Astrocyte (in vitro differentiated cells and primary cell): ENCODE measurements around the gene TMEM37. TPM values are rescaled to one million over a fixed set of nuclear protein-coding genes. Genes with fewer than 3 reads are reported as not detected.

Experiments
- DNase-seq: peaks from one replicate; pipeline ENCODE4 v3.0.0-alpha.2; 2010; ENCODE audit warnings: low read depth
- FAIRE-seq: peaks from 2 replicates; lab custom pipeline; 2011; peaks lifted over from hg19 to GRCh38; lab: Jason Lieb, UNC
- H2AFZ ChIP-seq: 2 replicates; pipeline ENCODE4 v1.6.0; 2012; ENCODE audit warnings: low read depth, low read length, inconsistent platforms
- H3K27ac ChIP-seq: 2 replicates; pipeline ENCODE4 v1.5.1; 2011; ENCODE audit warnings: low read depth, low read length, inconsistent platforms
- H3K27me3 ChIP-seq: 2 replicates; pipeline ENCODE4 v1.6.0; 2011; ENCODE audit warnings: low read length, inconsistent platforms; ENCODE audit not compliant: insufficient read depth
- H3K36me3 ChIP-seq: 2 replicates; pipeline ENCODE4 v1.5.1; 2011; ENCODE audit warnings: low read length, inconsistent platforms; ENCODE audit not compliant: insufficient read depth
- H3K4me1 ChIP-seq: 2 replicates; pipeline ENCODE4 v1.5.1; 2011; ENCODE audit warnings: low read length, inconsistent platforms; ENCODE audit not compliant: insufficient read depth
- H3K4me2 ChIP-seq: 2 replicates; pipeline ENCODE4 v1.6.0; 2012; ENCODE audit warnings: low read length, inconsistent platforms
- H3K4me3 ChIP-seq: 2 replicates; pipeline ENCODE4 v1.5.1; 2011; ENCODE audit warnings: low read depth, mild to moderate bottlenecking, low read length, inconsistent platforms; ENCODE audit not compliant: insufficient read depth
- H3K79me2 ChIP-seq: 2 replicates; pipeline ENCODE4 v1.6.0; 2012; ENCODE audit warnings: mild to moderate bottlenecking, low read length, inconsistent platforms; ENCODE audit not compliant: insufficient read depth
- H3K9ac ChIP-seq: 2 replicates; pipeline ENCODE4 v1.6.0; 2012; ENCODE audit warnings: mild to moderate bottlenecking, low read length, inconsistent platforms
- H3K9me3 ChIP-seq: 2 replicates; pipeline ENCODE4 v1.5.1; 2012; ENCODE audit warnings: low read depth, mild to moderate bottlenecking, low read length, inconsistent platforms; ENCODE audit not compliant: insufficient read depth
- H4K20me1 ChIP-seq: 2 replicates; pipeline ENCODE4 v1.6.0; 2012; ENCODE audit warnings: low read length, inconsistent platforms; ENCODE audit not compliant: insufficient read depth
- H3K27ac Mint-ChIP-seq: one replicate; pipeline ENCODE4 v1.8.0; 2021; ENCODE audit warnings: mild to moderate bottlenecking, mixed read lengths; ENCODE audit not compliant: unreplicated experiment
- H3K27me3 Mint-ChIP-seq: one replicate; pipeline ENCODE4 v1.8.0; 2021; ENCODE audit warnings: low read depth, mixed read lengths; ENCODE audit not compliant: unreplicated experiment
- H3K36me3 Mint-ChIP-seq: one replicate; pipeline ENCODE4 v1.8.0; 2021; ENCODE audit warnings: low read depth, mixed read lengths; ENCODE audit not compliant: unreplicated experiment
- H3K4me1 Mint-ChIP-seq: one replicate; pipeline ENCODE4 v1.8.0; 2021; ENCODE audit warnings: low read depth, mixed read lengths; ENCODE audit not compliant: unreplicated experiment
- H3K4me3 Mint-ChIP-seq: one replicate; pipeline ENCODE4 v1.8.0; 2021; ENCODE audit warnings: mild to moderate bottlenecking, moderate library complexity, mixed read lengths; ENCODE audit not compliant: unreplicated experiment
- H3K9me3 Mint-ChIP-seq: one replicate; pipeline ENCODE4 v1.8.0; 2021; ENCODE audit warnings: mild to moderate bottlenecking, mixed read lengths; ENCODE audit not compliant: unreplicated experiment
- EZH2 ChIP-seq: IDR thresholded peaks from 2 replicates; pipeline ENCODE4 v1.6.1; 2012; ENCODE audit warnings: mild to moderate bottlenecking, low read length, inconsistent platforms; ENCODE audit not compliant: insufficient read depth
- total RNA-seq: library from RNA; stranded (reverse); gene quantifications from 2 replicates; pipeline ENCODE4 v1.2.1, GENCODE V29; 2021
- TF ChIP-seq, protein P1 (sequence below): IDR thresholded peaks from 2 replicates; pipeline ENCODE4 v1.5.1; 2011; ENCODE audit warnings: low read depth, mild to moderate bottlenecking, inconsistent platforms, low read length, moderate library complexity; ENCODE audit not compliant: insufficient read depth

Gene TMEM37
- total RNA-seq, 1 donor from 2014 or later, result 1.6 TPM

DNA sequence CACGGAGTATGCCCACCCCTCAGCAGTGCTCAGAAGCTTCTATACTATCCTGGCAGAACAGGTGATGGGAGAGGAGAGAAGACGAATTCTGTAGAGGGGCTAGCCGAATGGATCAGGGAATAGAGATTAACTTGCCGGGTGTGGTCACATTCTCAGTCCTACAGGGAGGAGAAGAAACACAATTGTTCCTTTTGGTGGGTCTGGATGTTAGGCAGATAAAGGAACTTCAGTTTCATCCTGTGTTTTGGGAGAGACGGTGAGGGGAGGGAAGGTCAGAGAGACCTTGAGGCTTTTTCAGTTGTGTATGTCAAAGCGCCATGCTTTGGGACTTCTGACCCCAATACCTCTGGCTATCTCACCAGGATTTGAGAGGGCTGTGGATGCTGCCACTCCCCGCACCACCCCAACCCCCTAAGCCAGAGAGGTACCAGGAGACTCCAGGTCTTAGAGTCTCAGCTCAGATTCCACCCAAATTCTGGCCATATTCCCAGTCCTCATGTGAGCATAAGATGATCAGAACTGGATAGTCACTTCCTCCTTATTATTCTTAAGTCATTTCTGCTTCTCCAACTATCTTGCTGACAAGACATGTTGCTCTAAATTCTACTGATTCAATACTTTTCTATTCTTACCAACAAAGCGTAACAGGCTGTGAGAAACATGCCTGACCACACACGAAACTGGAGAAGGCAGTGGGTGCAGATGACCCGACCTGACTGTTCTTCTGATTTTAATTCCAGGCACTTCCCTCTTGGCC lies 2.3 kb upstream of the TMEM37 start:
- peaks cover 15% of the 10 kb centered on the region for H3K27me3 ChIP-seq
- no peak overlapping the region for H3K4me2 ChIP-seq
- H3K27ac ChIP-seq, result no peak overlapping the region
- no peaks in the 10 kb centered on the region for H3K79me2 ChIP-seq
- DNase-seq (no peak), FAIRE-seq (no peak)
- H3K36me3 ChIP-seq, result no peaks in the 10 kb centered on the region
- TF ChIP-seq EZH2, result no peak
- TF ChIP-seq, protein P1, sequence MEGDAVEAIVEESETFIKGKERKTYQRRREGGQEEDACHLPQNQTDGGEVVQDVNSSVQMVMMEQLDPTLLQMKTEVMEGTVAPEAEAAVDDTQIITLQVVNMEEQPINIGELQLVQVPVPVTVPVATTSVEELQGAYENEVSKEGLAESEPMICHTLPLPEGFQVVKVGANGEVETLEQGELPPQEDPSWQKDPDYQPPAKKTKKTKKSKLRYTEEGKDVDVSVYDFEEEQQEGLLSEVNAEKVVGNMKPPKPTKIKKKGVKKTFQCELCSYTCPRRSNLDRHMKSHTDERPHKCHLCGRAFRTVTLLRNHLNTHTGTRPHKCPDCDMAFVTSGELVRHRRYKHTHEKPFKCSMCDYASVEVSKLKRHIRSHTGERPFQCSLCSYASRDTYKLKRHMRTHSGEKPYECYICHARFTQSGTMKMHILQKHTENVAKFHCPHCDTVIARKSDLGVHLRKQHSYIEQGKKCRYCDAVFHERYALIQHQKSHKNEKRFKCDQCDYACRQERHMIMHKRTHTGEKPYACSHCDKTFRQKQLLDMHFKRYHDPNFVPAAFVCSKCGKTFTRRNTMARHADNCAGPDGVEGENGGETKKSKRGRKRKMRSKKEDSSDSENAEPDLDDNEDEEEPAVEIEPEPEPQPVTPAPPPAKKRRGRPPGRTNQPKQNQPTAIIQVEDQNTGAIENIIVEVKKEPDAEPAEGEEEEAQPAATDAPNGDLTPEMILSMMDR, result no peak
- no peak overlapping the region for H2AFZ ChIP-seq
- Mint-ChIP-seq H3K27ac (no peak overlapping the region), H3K27me3 (peaks cover 67% of the 10 kb centered on the region), H3K36me3 (no peaks in the 10 kb centered on the region), H3K9me3 (peaks cover 7% of the 10 kb centered on the region), H3K4me3 (no peak overlapping the region), H3K4me1 (peaks cover 1% of the 10 kb centered on the region)
- H3K4me1 ChIP-seq, result peaks cover 13% of the 10 kb centered on the region
- peaks cover 7% of the 10 kb centered on the region for H4K20me1 ChIP-seq
- H3K9me3 ChIP-seq, result no peaks in the 10 kb centered on the region
- H3K9ac ChIP-seq, result no peak overlapping the region
- no peak overlapping the region for H3K4me3 ChIP-seq

DNA sequence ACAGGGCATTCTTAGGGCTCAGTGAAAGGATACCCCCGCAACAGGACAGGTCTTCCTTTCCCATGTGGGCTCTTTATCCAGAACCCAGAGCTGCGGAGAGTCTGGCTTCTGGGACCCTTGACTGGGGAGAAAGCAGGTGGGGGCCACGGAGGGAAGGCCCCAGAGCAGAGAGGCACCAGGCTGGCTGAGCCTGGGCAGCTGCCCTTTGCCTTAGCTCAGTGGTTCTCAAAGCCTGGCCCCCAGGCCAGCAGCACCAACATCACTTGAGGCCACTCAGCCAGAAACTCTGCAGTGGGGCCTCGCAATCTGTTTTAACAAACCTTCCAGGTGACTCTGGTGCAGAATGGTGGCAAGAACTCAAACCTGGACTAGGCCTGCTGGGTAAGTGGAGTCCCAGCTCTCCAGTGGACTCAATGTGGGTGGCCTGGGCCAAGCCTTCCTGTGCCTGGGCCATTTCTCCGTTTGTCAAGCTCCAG lies 1.6 kb upstream of the TMEM37 start:
- Histone ChIP-seq H3K4me1 (peaks cover 13% of the 10 kb centered on the region), H3K27ac (no peak overlapping the region), H3K4me3 (no peak overlapping the region), H3K36me3 (no peaks in the 10 kb centered on the region), H4K20me1 (peaks cover 7% of the 10 kb centered on the region), H2AFZ (no peak overlapping the region), H3K4me2 (no peak overlapping the region), H3K27me3 (peaks cover 14% of the 10 kb centered on the region), H3K9me3 (no peaks in the 10 kb centered on the region), H3K79me2 (no peaks in the 10 kb centered on the region), H3K9ac (no peak overlapping the region)
- Mint-ChIP-seq H3K4me1 (peaks cover 1% of the 10 kb centered on the region), H3K36me3 (no peaks in the 10 kb centered on the region), H3K27me3 (peaks cover 61% of the 10 kb centered on the region), H3K9me3 (peaks cover 7% of the 10 kb centered on the region), H3K4me3 (no peak overlapping the region), H3K27ac (no peak overlapping the region)
- FAIRE-seq (no peak), DNase-seq (no peak)
- TF ChIP-seq, protein P1, result no peak
- TF ChIP-seq EZH2, result no peak
